ENCODE data around the gene MALAT1. TPM values are rescaled to one million over a fixed set of nuclear protein-coding genes. Genes with fewer than 3 reads are reported as not detected.

MALAT1 gene
- total RNA-seq, 1 donor from 2014 or later: 9,030 TPM

GRCh38 chr11:65540290-65541092 is 41.6 kb downstream of the MALAT1 start:
- H3K27me3 ChIP-seq: peaks cover 82% of the 10 kb centered on the region
- H3K4me1 Mint-ChIP-seq: peaks cover 11% of the 10 kb centered on the region

GRCh38 chr11:65541093-65541982 is 42.5 kb downstream of the MALAT1 start:
- H3K4me1 Mint-ChIP-seq: peaks cover 18% of the 10 kb centered on the region
- H3K27me3 Mint-ChIP-seq (ENCODE audit: insufficient read depth, low read depth): peaks cover 21% of the 10 kb centered on the region
- Histone ChIP-seq H3K4me1 (peaks cover 23% of the 10 kb centered on the region), H3K9me3 (ENCODE audit: low read depth) (no peaks in the 10 kb centered on the region), H3K4me3 (peak overlapping the region; percentile 48), H3K79me2 (ENCODE audit: low read depth) (no peaks in the 10 kb centered on the region), H3F3A (ENCODE audit: low read depth) (peaks cover 34% of the 10 kb centered on the region), H3K9ac (no peak overlapping the region), H2AFZ (replicated peaks) (peak overlapping the region; percentile 48), H3K36me3 (no peaks in the 10 kb centered on the region), H3K27me3 (peaks cover 90% of the 10 kb centered on the region), H4K20me1 (ENCODE audit: low read depth) (peaks cover 38% of the 10 kb centered on the region), H3K27ac (no peak overlapping the region), H3K4me2 (peak overlapping the region; percentile 77)
- H3K27ac Mint-ChIP-seq: no peak overlapping the region
- peak overlapping the region; percentile 84 for H3K4me3 Mint-ChIP-seq
- H3K9me3 Mint-ChIP-seq: no peaks in the 10 kb centered on the region
- TF ChIP-seq EZH2 (IDR thresholded peaks at IDR 0.05) (no peak), CTCF (IDR thresholded peaks at IDR 0.05) (no peak), EZH2phosphoT487 (IDR thresholded peaks at IDR 0.05) (no peak)
- H3K36me3 Mint-ChIP-seq: peaks cover 4% of the 10 kb centered on the region
- DNase-seq (ENCODE audit: low spot score): no peak

More at GRCh38 chr11:65540290-65541092, 41.6 kb downstream of the MALAT1 start:
- no peak overlapping the region for H3K9ac ChIP-seq
- peaks cover 8% of the 10 kb centered on the region for H3K36me3 Mint-ChIP-seq
- DNase-seq (ENCODE audit: low spot score): peak; percentile 95
- H4K20me1 ChIP-seq (ENCODE audit: low read depth): peaks cover 35% of the 10 kb centered on the region
- no peak overlapping the region for H3K27ac Mint-ChIP-seq
- peak overlapping the region; percentile 48 for H2AFZ ChIP-seq (replicated peaks)
- no peaks in the 10 kb centered on the region for H3K79me2 ChIP-seq (ENCODE audit: low read depth)
- peak overlapping the region; percentile 77 for H3K4me2 ChIP-seq
- H3F3A ChIP-seq (ENCODE audit: low read depth): peaks cover 29% of the 10 kb centered on the region
- H3K9me3 ChIP-seq (ENCODE audit: low read depth): no peaks in the 10 kb centered on the region
- H3K27me3 Mint-ChIP-seq (ENCODE audit: insufficient read depth, low read depth): peaks cover 20% of the 10 kb centered on the region
- H3K36me3 ChIP-seq: no peaks in the 10 kb centered on the region
- peak overlapping the region; percentile 48 for H3K4me3 ChIP-seq
- H3K27ac ChIP-seq: no peak overlapping the region
- no peaks in the 10 kb centered on the region for H3K9me3 Mint-ChIP-seq
- H3K4me3 Mint-ChIP-seq: peak overlapping the region; percentile 84
- H3K4me1 ChIP-seq: peaks cover 19% of the 10 kb centered on the region
- peak; percentile 88 for TF ChIP-seq CTCF (IDR thresholded peaks at IDR 0.05)
- peak; percentile 71 for TF ChIP-seq EZH2phosphoT487 (IDR thresholded peaks at IDR 0.05)
- peak; percentile 21 for TF ChIP-seq EZH2 (IDR thresholded peaks at IDR 0.05)

- no peak overlapping the region for H3K27ac Mint-ChIP-seq
- Histone ChIP-seq H3K27ac (no peak overlapping the region), H3K27me3 (peaks cover 97% of the 10 kb centered on the region), H3K79me2 (ENCODE audit: low read depth) (no peaks in the 10 kb centered on the region), H3K4me1 (peaks cover 23% of the 10 kb centered on the region), H2AFZ (replicated peaks) (no peak overlapping the region), H3F3A (ENCODE audit: low read depth) (peaks cover 35% of the 10 kb centered on the region), H4K20me1 (ENCODE audit: low read depth) (peaks cover 40% of the 10 kb centered on the region), H3K36me3 (no peaks in the 10 kb centered on the region), H3K4me3 (no peak overlapping the region), H3K9ac (no peak overlapping the region), H3K4me2 (no peak overlapping the region), H3K9me3 (ENCODE audit: low read depth) (no peaks in the 10 kb centered on the region)
- TF ChIP-seq EZH2 (IDR thresholded peaks at IDR 0.05) (no peak), CTCF (IDR thresholded peaks at IDR 0.05) (no peak), EZH2phosphoT487 (IDR thresholded peaks at IDR 0.05) (no peak)
- H3K4me3 Mint-ChIP-seq: no peak overlapping the region
- no peaks in the 10 kb centered on the region for H3K9me3 Mint-ChIP-seq
- H3K27me3 Mint-ChIP-seq (ENCODE audit: insufficient read depth, low read depth): peaks cover 17% of the 10 kb centered on the region
- peaks cover 1% of the 10 kb centered on the region for H3K36me3 Mint-ChIP-seq
- H3K4me1 Mint-ChIP-seq: peaks cover 21% of the 10 kb centered on the region
- no peak for DNase-seq (ENCODE audit: low spot score)
These were observed 44.0 kb downstream of the MALAT1 start for GRCh38 chr11:65542738-65543390.

All from neural progenitor cell (in vitro differentiated cells).